NCI-H345 (cell line): ENCODE data around the gene RNF220.
"Not testable (repeated sequence)": the region's sequence is repeated elsewhere in the genome, so short reads cannot be mapped to it uniquely, and the experiment has no call there.

ENCODE experiments used
- DNase-seq: peaks from one replicate; lab custom pipeline; 2025; lab: John Stamatoyannopoulos, UW

RNF220 gene

GRCh38 chr1:44549510-44549909 lies 144.5 kb downstream of the RNF220 start:
- DNase-seq, result no peak

- no peak for DNase-seq
Measured at GRCh38 chr1:44553127-44553758, 148.2 kb downstream of the RNF220 start.

GRCh38 chr1:44553771-44554170 lies 148.7 kb downstream of the RNF220 start:
- DNase-seq, result no peak

- no peak for DNase-seq
Measured at GRCh38 chr1:44554706-44555105, 149.7 kb downstream of the RNF220 start.

- no peak for DNase-seq
Measured at GRCh38 chr1:44557778-44558177, 152.7 kb downstream of the RNF220 start.

GRCh38 chr1:44558883-44559282 lies 153.8 kb downstream of the RNF220 start:
- DNase-seq, result no peak

- no peak for DNase-seq
Measured at GRCh38 chr1:44559330-44559729, 154.3 kb downstream of the RNF220 start.

GRCh38 chr1:44559913-44560312 lies 154.9 kb downstream of the RNF220 start:
- DNase-seq, result no peak

- DNase-seq, result not testable (repeated sequence)
Measured at GRCh38 chr1:44560696-44561095, 155.6 kb downstream of the RNF220 start.

GRCh38 chr1:44565259-44565750 lies 160.2 kb downstream of the RNF220 start:
- DNase-seq, result no peak

GRCh38 chr1:44565833-44566232 lies 160.8 kb downstream of the RNF220 start:
- DNase-seq, result no peak

- DNase-seq, result no peak
Measured at GRCh38 chr1:44566281-44567046, 161.4 kb downstream of the RNF220 start.

GRCh38 chr1:44568128-44568900 lies 163.3 kb downstream of the RNF220 start:
- no peak for DNase-seq

GRCh38 chr1:44569491-44569890 lies 164.4 kb downstream of the RNF220 start:
- DNase-seq, result no peak

- DNase-seq, result no peak
Measured at GRCh38 chr1:44571712-44572571, 166.9 kb downstream of the RNF220 start.

- no peak for DNase-seq
Measured at GRCh38 chr1:44572572-44572879, 167.5 kb downstream of the RNF220 start.

- no peak for DNase-seq
Measured at GRCh38 chr1:44575396-44575795, 170.3 kb downstream of the RNF220 start.

GRCh38 chr1:44576456-44577150 lies 171.5 kb downstream of the RNF220 start:
- DNase-seq, result peak; percentile 13

- DNase-seq, result no peak
Measured at GRCh38 chr1:44581205-44581604, 176.2 kb downstream of the RNF220 start.

- DNase-seq, result no peak
Measured at GRCh38 chr1:44584167-44584566, 179.1 kb downstream of the RNF220 start.

GRCh38 chr1:44585315-44585920 lies 180.4 kb downstream of the RNF220 start:
- no peak for DNase-seq
